ENCODE results near the gene KRT16.
"Not testable (repeated sequence)": the region's sequence is repeated elsewhere in the genome, so short reads cannot be mapped to it uniquely, and the experiment has no call there.

The KRT16 gene

GRCh38 chr17:41622340-41623183 is 10.0 kb upstream of the KRT16 start:
- not testable (repeated sequence) for H3K4me3 ChIP-seq (ENCODE audit: low read length); H3K27me3 ChIP-seq (ENCODE audit: control insufficient read depth, insufficient read depth, low read length); H3K9me3 ChIP-seq (replicated peaks; ENCODE audit: low read length); H3K36me3 ChIP-seq (ENCODE audit: insufficient read depth, low read length); H3K4me2 ChIP-seq (ENCODE audit: low read length); H3K4me1 ChIP-seq (ENCODE audit: control insufficient read depth, insufficient read depth, low read length); H3K9ac ChIP-seq (ENCODE audit: low read depth, low read length)

GRCh38 chr17:41621916-41622315 is 9.3 kb upstream of the KRT16 start:
- Histone ChIP-seq H3K4me3 (ENCODE audit: low read length) (no peak overlapping the region), H3K9ac (ENCODE audit: low read depth, low read length) (no peak overlapping the region), H3K4me1 (ENCODE audit: control insufficient read depth, insufficient read depth, low read length) (peaks cover 9% of the 10 kb centered on the region)

GRCh38 chr17:41621435-41621817 is 8.9 kb upstream of the KRT16 start:
- Histone ChIP-seq H3K27me3 (ENCODE audit: control insufficient read depth, insufficient read depth, low read length) (peaks cover 15% of the 10 kb centered on the region), H3K4me2 (ENCODE audit: low read length) (peak overlapping the region; percentile 60)
- not testable (repeated sequence) for H3K9me3 ChIP-seq (replicated peaks; ENCODE audit: low read length); H3K4me1 ChIP-seq (ENCODE audit: control insufficient read depth, insufficient read depth, low read length); H3K4me3 ChIP-seq (ENCODE audit: low read length); H3K9ac ChIP-seq (ENCODE audit: low read depth, low read length); H3K36me3 ChIP-seq (ENCODE audit: insufficient read depth, low read length)

More at GRCh38 chr17:41621916-41622315, 9.3 kb upstream of the KRT16 start:
- Histone ChIP-seq H3K36me3 (ENCODE audit: insufficient read depth, low read length) (no peaks in the 10 kb centered on the region), H3K9me3 (replicated peaks; ENCODE audit: low read length) (no peaks in the 10 kb centered on the region), H3K4me2 (ENCODE audit: low read length) (no peak overlapping the region), H3K27me3 (ENCODE audit: control insufficient read depth, insufficient read depth, low read length) (peaks cover 15% of the 10 kb centered on the region)

GRCh38 chr17:41620583-41621434 is 8.2 kb upstream of the KRT16 start:
- H3K4me1 ChIP-seq (ENCODE audit: control insufficient read depth, insufficient read depth, low read length) = peaks cover 9% of the 10 kb centered on the region
- peak overlapping the region; percentile 31 for H3K4me3 ChIP-seq (ENCODE audit: low read length)
- H3K9ac ChIP-seq (ENCODE audit: low read depth, low read length) = no peak overlapping the region
- H3K4me2 ChIP-seq (ENCODE audit: low read length) = peak overlapping the region; percentile 60
- no peaks in the 10 kb centered on the region for H3K9me3 ChIP-seq (replicated peaks; ENCODE audit: low read length)
- H3K27me3 ChIP-seq (ENCODE audit: control insufficient read depth, insufficient read depth, low read length) = peaks cover 15% of the 10 kb centered on the region
- no peaks in the 10 kb centered on the region for H3K36me3 ChIP-seq (ENCODE audit: insufficient read depth, low read length)

GRCh38 chr17:41619927-41620582 is 7.5 kb upstream of the KRT16 start:
- peaks cover 15% of the 10 kb centered on the region for H3K27me3 ChIP-seq (ENCODE audit: control insufficient read depth, insufficient read depth, low read length)
- not testable (repeated sequence) for H3K4me1 ChIP-seq (ENCODE audit: control insufficient read depth, insufficient read depth, low read length); H3K4me3 ChIP-seq (ENCODE audit: low read length); H3K9ac ChIP-seq (ENCODE audit: low read depth, low read length); H3K9me3 ChIP-seq (replicated peaks; ENCODE audit: low read length); H3K36me3 ChIP-seq (ENCODE audit: insufficient read depth, low read length); H3K4me2 ChIP-seq (ENCODE audit: low read length)

- H3K4me1 ChIP-seq (ENCODE audit: control insufficient read depth, insufficient read depth, low read length) = peaks cover 9% of the 10 kb centered on the region
- H3K9ac ChIP-seq (ENCODE audit: low read depth, low read length) = no peak overlapping the region
- no peak overlapping the region for H3K4me2 ChIP-seq (ENCODE audit: low read length)
- H3K9me3 ChIP-seq (replicated peaks; ENCODE audit: low read length) = no peaks in the 10 kb centered on the region
- no peaks in the 10 kb centered on the region for H3K36me3 ChIP-seq (ENCODE audit: insufficient read depth, low read length)
- peaks cover 15% of the 10 kb centered on the region for H3K27me3 ChIP-seq (ENCODE audit: control insufficient read depth, insufficient read depth, low read length)
- no peak overlapping the region for H3K4me3 ChIP-seq (ENCODE audit: low read length)
Observed at GRCh38 chr17:41619036-41619926, 6.7 kb upstream of the KRT16 start.

- H3K9ac ChIP-seq (ENCODE audit: low read depth, low read length) = no peak overlapping the region
- no peak overlapping the region for H3K4me2 ChIP-seq (ENCODE audit: low read length)
- no peaks in the 10 kb centered on the region for H3K9me3 ChIP-seq (replicated peaks; ENCODE audit: low read length)
- peaks cover 15% of the 10 kb centered on the region for H3K27me3 ChIP-seq (ENCODE audit: control insufficient read depth, insufficient read depth, low read length)
- peaks cover 9% of the 10 kb centered on the region for H3K4me1 ChIP-seq (ENCODE audit: control insufficient read depth, insufficient read depth, low read length)
- no peak overlapping the region for H3K4me3 ChIP-seq (ENCODE audit: low read length)
- no peaks in the 10 kb centered on the region for H3K36me3 ChIP-seq (ENCODE audit: insufficient read depth, low read length)
Observed at GRCh38 chr17:41618341-41619035, 5.9 kb upstream of the KRT16 start.

- H3K4me2 ChIP-seq (ENCODE audit: low read length) = no peak overlapping the region
Observed at GRCh38 chr17:41617698-41618097, 5.1 kb upstream of the KRT16 start.

GRCh38 chr17:41617136-41617535 is 4.6 kb upstream of the KRT16 start:
- no peak overlapping the region for H3K9ac ChIP-seq (ENCODE audit: low read depth, low read length)
- no peak overlapping the region for H3K4me2 ChIP-seq (ENCODE audit: low read length)
- peaks cover 12% of the 10 kb centered on the region for H3K27me3 ChIP-seq (ENCODE audit: control insufficient read depth, insufficient read depth, low read length)
- H3K9me3 ChIP-seq (replicated peaks; ENCODE audit: low read length) = no peaks in the 10 kb centered on the region
- no peak overlapping the region for H3K4me3 ChIP-seq (ENCODE audit: low read length)
- peaks cover 13% of the 10 kb centered on the region for H3K4me1 ChIP-seq (ENCODE audit: control insufficient read depth, insufficient read depth, low read length)
- H3K36me3 ChIP-seq (ENCODE audit: insufficient read depth, low read length) = no peaks in the 10 kb centered on the region

More at GRCh38 chr17:41617698-41618097, 5.1 kb upstream of the KRT16 start:
- Histone ChIP-seq H3K9ac (ENCODE audit: low read depth, low read length) (no peak overlapping the region), H3K27me3 (ENCODE audit: control insufficient read depth, insufficient read depth, low read length) (peaks cover 14% of the 10 kb centered on the region), H3K4me3 (ENCODE audit: low read length) (no peak overlapping the region), H3K36me3 (ENCODE audit: insufficient read depth, low read length) (no peaks in the 10 kb centered on the region), H3K4me1 (ENCODE audit: control insufficient read depth, insufficient read depth, low read length) (peaks cover 12% of the 10 kb centered on the region), H3K9me3 (replicated peaks; ENCODE audit: low read length) (no peaks in the 10 kb centered on the region)

- H3K4me1 ChIP-seq (ENCODE audit: control insufficient read depth, insufficient read depth, low read length) = peaks cover 13% of the 10 kb centered on the region
- peaks cover 12% of the 10 kb centered on the region for H3K27me3 ChIP-seq (ENCODE audit: control insufficient read depth, insufficient read depth, low read length)
- H3K9ac ChIP-seq (ENCODE audit: low read depth, low read length); H3K9me3 ChIP-seq (replicated peaks; ENCODE audit: low read length); H3K4me3 ChIP-seq (ENCODE audit: low read length); H3K36me3 ChIP-seq (ENCODE audit: insufficient read depth, low read length); H3K4me2 ChIP-seq (ENCODE audit: low read length): not testable (repeated sequence)
Observed at GRCh38 chr17:41616486-41616885, 3.9 kb upstream of the KRT16 start.

Data from skeletal muscle satellite cell (primary cell).